Hepatocyte (in vitro differentiated cells): ENCODE results near the gene SNAI1. TPM values are rescaled to one million over a fixed set of nuclear protein-coding genes. Genes with fewer than 3 reads are reported as not detected.

Experiments used
- DNase-seq: peaks from one replicate; pipeline ENCODE4 v3.0.0-alpha.2; 2016; ENCODE audit warnings: low spot score
- H2AFZ ChIP-seq: fragments of 200-600 bp; sonication (generic); 2 replicates; pipeline ENCODE4 v1.6.0; 2016; ENCODE audit warnings: antibody characterized with exemption, mild to moderate bottlenecking
- H3K27ac ChIP-seq: fragments of 200-600 bp; sonication (generic); 2 replicates; pipeline ENCODE4 v1.5.1; 2016; ENCODE audit warnings: mild to moderate bottlenecking
- H3K27me3 ChIP-seq: fragments of 200-600 bp; sonication (generic); 2 replicates; pipeline ENCODE4 v1.6.1; 2016
- H3K36me3 ChIP-seq: fragments of 200-600 bp; sonication (generic); replicated peaks from 2 replicates; pipeline ENCODE4 v1.5.1; 2016; ENCODE audit warnings: low read depth; ENCODE audit not compliant: insufficient read depth
- H3K4me1 ChIP-seq: fragments of 200-600 bp; sonication (generic); 2 replicates; pipeline ENCODE4 v1.5.1; 2016; ENCODE audit warnings: mild to moderate bottlenecking, moderate library complexity; ENCODE audit not compliant: insufficient read depth
- H3K4me2 ChIP-seq: fragments of 200-600 bp; sonication (generic); 2 replicates; pipeline ENCODE4 v1.6.0; 2016
- H3K4me3 ChIP-seq: fragments of 200-600 bp; sonication (generic); 2 replicates; pipeline ENCODE4 v1.5.1; 2016; ENCODE audit warnings: mild to moderate bottlenecking
- H3K79me2 ChIP-seq: fragments of 200-600 bp; sonication (generic); 2 replicates; pipeline ENCODE4 v1.6.0; 2017; ENCODE audit warnings: mild to moderate bottlenecking
- H3K9me2 ChIP-seq: fragments of 200-600 bp; sonication (generic); replicated peaks from 2 replicates; pipeline ENCODE4 v1.6.0; 2017; ENCODE audit warnings: mild to moderate bottlenecking; ENCODE audit not compliant: insufficient read depth
- H3K9me3 ChIP-seq: fragments of 200-600 bp; sonication (generic); 2 replicates; pipeline ENCODE4 v1.5.1; 2016; ENCODE audit warnings: low read depth, mild to moderate bottlenecking
- H4K20me1 ChIP-seq: fragments of 200-600 bp; sonication (generic); 2 replicates; pipeline ENCODE4 v1.6.0; 2016; ENCODE audit warnings: mild to moderate bottlenecking; ENCODE audit not compliant: insufficient read depth, poor library complexity, severe bottlenecking
- CTCF ChIP-seq: fragments of 200-600 bp; sonication (generic); IDR thresholded peaks from 2 replicates; pipeline ENCODE4 v1.5.1; 2016; ENCODE audit warnings: antibody characterized with exemption, mild to moderate bottlenecking; ENCODE audit not compliant: poor library complexity
- EZH2 ChIP-seq: fragments of 200-600 bp; sonication (generic); IDR thresholded peaks from 2 replicates; pipeline ENCODE4 v1.6.1; 2016; ENCODE audit warnings: antibody characterized with exemption, mild to moderate bottlenecking, borderline replicate concordance
- EZH2phosphoT487 ChIP-seq: fragments of 200-600 bp; sonication (generic); IDR thresholded peaks from one replicate; pipeline ENCODE4 v1.6.1; 2018; ENCODE audit warnings: antibody characterized with exemption, mild to moderate bottlenecking, low read depth, moderate library complexity; ENCODE audit not compliant: unreplicated experiment, severe bottlenecking
- WGBS: methylation state at CpG from one replicate; pipeline ENCODE4 v1.1.6; 2016; ENCODE audit warnings: low lambda C conversion rate; ENCODE audit errors: missing lambda C conversion rate; 5-methylcytosine and 5-hydroxymethylcytosine counted together
- polyA plus RNA-seq: library from polyadenylated mRNA; unstranded; fragments of >200 nt; fragmentation: Nextera tagmentation; extraction: Ambion mirVana; gene quantifications from 2 replicates; pipeline ENCODE4 v1.2.1, GENCODE V29; 2016
- total RNA-seq: library from RNA; depleted of rRNA; stranded (reverse); fragments of >200 nt; gene quantifications from 2 replicates; pipeline ENCODE4 v1.2.3, GENCODE V29; 2014

SNAI1 gene
- 2.9 and 3.0 TPM in 2 replicates for total RNA-seq
- 8.4 and 9.8 TPM in 2 replicates for polyA plus RNA-seq

- peak within 1 kb of the TSS; percentile 61 for H3K27ac ChIP-seq
These were observed at the start of gene SNAI1 for GRCh38 chr20:49982346-49983122. SNAI1 (plus strand) TSS chr20:49982980; CDS start chr20:49983060, 80 bp downstream.

GRCh38 chr20:49935746-49936152, 47.0 kb upstream of the SNAI1 start:
- H3K4me2 ChIP-seq: peak overlapping the region; percentile 70

More at GRCh38 chr20:49982346-49983122, at the start of gene SNAI1:
- Histone ChIP-seq H3K9me3 (no peaks in the 10 kb centered on the region), H3K36me3 (no peaks in the 10 kb centered on the region), H3K79me2 (peaks cover 46% of the 10 kb centered on the region), H3K4me1 (peaks cover 32% of the 10 kb centered on the region), H3K4me2 (peak within 1 kb of the TSS; percentile 94), H3K4me3 (peak within 1 kb of the TSS; percentile 84), H3K9me2 (no peaks in the 10 kb centered on the region), H2AFZ (peak within 1 kb of the TSS; percentile 21), H4K20me1 (peaks cover 7% of the 10 kb centered on the region), H3K27me3 (no peaks in the 10 kb centered on the region)
- peak; percentile 94 for DNase-seq
- TF ChIP-seq EZH2 (no peak), EZH2phosphoT487 (no peak), CTCF (peak; percentile 63)
- 3% methylated on average over 65 of the region's 90 CpGs for WGBS

GRCh38 chr20:49936153-49937026, 46.4 kb upstream of the SNAI1 start, which contains the start of gene RNF114:
RNF114 (plus strand) TSS chr20:49936397; CDS start chr20:49936413, 16 bp downstream.
- Histone ChIP-seq H3K36me3 (no peaks in the 10 kb centered on the region), H3K79me2 (peaks cover 51% of the 10 kb centered on the region)

More at GRCh38 chr20:49935746-49936152, 47.0 kb upstream of the SNAI1 start:
- peaks cover 44% of the 10 kb centered on the region for H3K79me2 ChIP-seq
- H3K4me3 ChIP-seq: no peak overlapping the region
- H3K27ac ChIP-seq: peak overlapping the region; percentile 7
- H2AFZ ChIP-seq: peak overlapping the region; percentile 80
- no peaks in the 10 kb centered on the region for H3K9me2 ChIP-seq
- whole genome bisulfite sequencing: 75% methylated on average over 21 of the region's 21 CpGs
- H3K9me3 ChIP-seq: no peaks in the 10 kb centered on the region
- H3K27me3 ChIP-seq: no peaks in the 10 kb centered on the region
- DNase-seq: no peak
- H3K36me3 ChIP-seq: no peaks in the 10 kb centered on the region
- peaks cover 34% of the 10 kb centered on the region for H4K20me1 ChIP-seq
- peaks cover 16% of the 10 kb centered on the region for H3K4me1 ChIP-seq
- TF ChIP-seq EZH2: no peak
- TF ChIP-seq EZH2phosphoT487: no peak
- TF ChIP-seq CTCF: no peak

More at GRCh38 chr20:49936153-49937026, 46.4 kb upstream of the SNAI1 start, which contains the start of gene RNF114:
- H2AFZ ChIP-seq: peak within 1 kb of the TSS; percentile 80
- H4K20me1 ChIP-seq: peaks cover 41% of the 10 kb centered on the region
- H3K27me3 ChIP-seq: no peaks in the 10 kb centered on the region
- peaks cover 16% of the 10 kb centered on the region for H3K4me1 ChIP-seq
- no peaks in the 10 kb centered on the region for H3K9me3 ChIP-seq
- peak within 1 kb of the TSS; percentile 85 for H3K4me3 ChIP-seq
- peak within 1 kb of the TSS; percentile 82 for H3K4me2 ChIP-seq
- H3K9me2 ChIP-seq: no peaks in the 10 kb centered on the region
- no peak for TF ChIP-seq CTCF
- peak within 1 kb of the TSS; percentile 92 for H3K27ac ChIP-seq
- WGBS: 3% methylated on average over 61 of the region's 79 CpGs
- DNase-seq: peak; percentile 97
